ENCODE data around the gene VAMP2.
"Not testable (repeated sequence)": the region's sequence is repeated elsewhere in the genome, so short reads cannot be mapped to it uniquely, and the experiment has no call there.

Gene VAMP2

DNA sequence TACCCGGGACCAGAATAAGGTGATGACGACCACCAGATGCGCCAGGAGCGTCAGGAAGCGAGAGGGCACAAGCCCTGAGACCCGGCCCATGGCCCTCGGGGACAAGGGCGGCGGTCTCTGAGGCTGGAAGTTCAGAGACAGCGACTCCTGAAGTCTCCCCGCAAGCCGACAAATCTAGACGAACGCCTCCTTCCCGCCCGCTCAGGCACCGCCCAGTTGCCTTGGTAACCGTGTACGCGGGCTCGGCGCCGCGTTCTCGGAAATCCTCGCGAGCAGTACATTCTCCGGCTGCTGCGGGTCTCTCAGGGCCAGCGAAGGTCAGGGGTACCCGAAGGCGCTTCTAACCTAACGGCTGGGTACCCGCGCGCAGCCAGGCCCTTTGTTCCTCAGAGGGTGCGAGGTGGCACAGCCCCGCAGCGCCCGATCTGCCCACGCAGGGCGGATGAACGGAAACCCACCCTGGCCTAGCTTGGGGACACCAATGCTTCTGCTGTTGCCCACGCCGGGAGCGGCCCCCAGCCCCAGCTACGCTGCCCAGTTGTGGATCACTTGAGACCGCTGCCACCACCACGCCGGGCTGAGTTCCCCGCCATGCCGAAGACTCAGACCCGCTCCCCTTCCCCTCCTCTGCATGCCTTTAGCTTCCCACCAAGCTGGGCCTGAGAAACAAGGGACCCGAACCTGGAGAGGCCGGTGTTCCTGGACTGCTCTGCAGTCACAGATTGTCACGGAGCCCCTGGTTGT lies 13.6 kb upstream of the VAMP2 start, which contains the start of gene TMEM107:
Gene TMEM107 (minus strand): TSS at position 184 of the 744 bp plus-strand sequence. CDS start 94 bp downstream, at position 90.
- peak; percentile 63 to 69 for DNase-seq (ENCODE audit: low read depth in 2 of 2, low spot score in 1 of 2)

DNA sequence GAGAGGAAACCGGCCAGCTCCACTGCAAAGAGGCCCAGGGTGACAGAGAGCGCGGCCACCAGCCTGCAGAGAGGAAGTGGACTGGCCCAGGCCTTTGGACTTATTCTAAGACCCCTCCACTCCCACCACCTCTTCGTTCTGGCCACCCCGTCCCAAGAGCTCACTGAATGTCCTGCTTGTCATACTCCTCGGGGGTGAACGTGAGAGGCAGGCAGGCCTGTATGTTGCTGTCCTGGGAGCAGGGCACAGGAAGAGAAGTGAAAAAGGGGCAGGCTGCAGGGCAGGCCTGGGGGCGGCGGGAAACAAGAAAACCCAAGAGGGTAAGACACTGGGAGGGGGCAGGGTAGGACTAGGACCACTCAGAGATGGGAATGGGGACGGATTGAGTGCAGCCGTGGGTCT lies 13.0 kb upstream of the VAMP2 start:
- no peak for DNase-seq (ENCODE audit: low read depth in 2 of 2, low spot score in 1 of 2)

DNA sequence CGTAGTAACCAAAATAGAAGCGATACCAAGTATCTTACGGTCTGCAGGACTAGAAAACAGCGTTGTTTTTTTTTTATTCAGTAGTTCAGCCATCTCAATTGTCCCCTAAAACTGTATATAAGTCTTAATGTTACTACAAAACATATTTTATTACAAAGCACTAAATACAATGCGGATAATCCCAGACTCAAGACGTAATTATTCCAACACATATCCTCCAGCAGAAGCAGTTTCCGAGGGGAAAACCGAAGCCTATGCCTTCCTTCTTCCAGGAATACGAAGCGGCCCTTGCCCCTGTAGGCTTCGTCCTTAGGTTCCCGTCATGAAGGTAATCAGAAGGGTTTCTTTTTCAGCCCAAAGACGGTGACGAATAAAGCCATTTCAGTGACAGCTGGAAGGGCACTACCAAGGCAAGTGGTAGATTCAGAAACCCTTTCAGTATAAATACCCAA lies 11.1 kb upstream of the VAMP2 start:
- DNase-seq (ENCODE audit: low read depth in 2 of 2, low spot score in 1 of 2) = no peak

DNA sequence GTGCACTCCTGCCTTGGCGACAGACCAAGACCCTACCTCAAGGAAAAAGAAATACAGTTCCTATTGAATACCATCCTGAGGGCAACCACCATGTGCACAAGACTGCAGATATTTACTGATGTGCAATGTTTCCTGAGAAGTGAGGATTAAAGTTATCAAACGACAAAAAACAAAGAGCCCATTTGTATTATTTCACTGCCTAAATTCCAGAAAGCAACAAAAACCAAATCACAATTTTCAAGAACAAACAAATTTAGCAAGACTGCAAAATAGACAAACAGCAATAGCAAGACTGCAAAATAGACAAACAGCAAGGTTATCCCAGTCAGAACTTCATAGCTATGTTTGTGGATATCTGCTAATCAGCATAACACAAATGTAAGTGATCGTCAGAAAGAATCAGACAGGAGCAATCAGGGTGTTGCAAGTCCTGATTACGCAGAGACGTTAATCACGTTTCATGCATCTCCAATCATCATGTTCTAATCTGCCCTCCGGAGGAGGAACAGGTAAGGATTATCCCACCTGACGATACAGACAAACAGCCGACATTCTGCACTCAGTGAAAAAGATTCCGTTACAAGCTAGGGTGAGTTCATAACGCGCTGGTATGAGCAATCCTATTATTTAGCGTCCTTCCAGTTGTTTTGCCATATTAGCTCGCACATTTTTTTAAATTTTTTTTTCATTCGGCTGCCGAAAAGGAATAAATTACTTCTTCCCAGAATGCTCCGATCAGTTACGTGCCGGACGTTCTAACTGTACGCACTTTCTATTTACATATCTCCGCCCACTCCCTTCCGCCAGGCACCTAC lies 10.5 kb upstream of the VAMP2 start:
- no peak for DNase-seq (ENCODE audit: low read depth in 2 of 2, low spot score in 1 of 2)

DNA sequence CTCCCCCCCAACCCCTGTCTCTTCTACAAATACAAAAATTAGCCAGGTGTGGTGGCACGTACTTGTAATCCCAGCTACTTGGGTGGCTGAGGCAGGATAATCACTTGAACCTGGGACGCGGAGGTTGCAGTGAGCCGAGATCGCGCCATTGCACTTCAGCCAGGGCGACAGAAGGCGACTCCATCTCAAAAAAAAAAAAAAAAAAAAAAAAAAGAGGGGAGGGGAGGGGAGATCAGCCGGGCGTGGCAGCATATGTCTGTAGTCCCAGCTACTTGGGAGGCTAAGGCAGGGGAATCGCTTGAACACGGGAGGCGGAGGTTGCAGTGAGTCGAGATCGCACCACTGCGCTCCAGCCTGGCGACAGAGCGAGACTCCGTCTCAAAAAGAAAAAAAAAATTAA lies 7.4 kb upstream of the VAMP2 start:
- DNase-seq (ENCODE audit: low read depth in 2 of 2, low spot score in 1 of 2) = not testable (repeated sequence)

DNA sequence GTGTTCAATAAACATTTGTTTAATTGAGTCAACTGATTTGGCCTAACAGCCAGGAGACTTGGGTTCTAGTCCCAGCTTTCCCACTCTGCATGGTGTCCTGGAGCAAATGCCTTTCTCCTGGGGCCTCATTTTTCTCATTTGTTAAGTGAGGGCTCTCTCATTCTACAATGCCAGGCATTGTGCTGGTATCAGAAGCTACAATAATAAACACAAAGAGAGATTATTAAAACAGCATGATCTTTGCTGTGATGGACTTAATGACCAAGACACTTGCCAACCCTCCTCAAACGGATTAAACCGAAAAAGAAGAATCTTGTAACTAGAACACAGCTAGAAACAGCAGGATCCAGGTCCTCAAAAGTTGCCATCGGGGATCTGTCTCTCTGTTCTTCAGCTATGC lies 4.8 kb upstream of the VAMP2 start:
- DNase-seq (ENCODE audit: low read depth in 2 of 2, low spot score in 1 of 2) = no peak

DNA sequence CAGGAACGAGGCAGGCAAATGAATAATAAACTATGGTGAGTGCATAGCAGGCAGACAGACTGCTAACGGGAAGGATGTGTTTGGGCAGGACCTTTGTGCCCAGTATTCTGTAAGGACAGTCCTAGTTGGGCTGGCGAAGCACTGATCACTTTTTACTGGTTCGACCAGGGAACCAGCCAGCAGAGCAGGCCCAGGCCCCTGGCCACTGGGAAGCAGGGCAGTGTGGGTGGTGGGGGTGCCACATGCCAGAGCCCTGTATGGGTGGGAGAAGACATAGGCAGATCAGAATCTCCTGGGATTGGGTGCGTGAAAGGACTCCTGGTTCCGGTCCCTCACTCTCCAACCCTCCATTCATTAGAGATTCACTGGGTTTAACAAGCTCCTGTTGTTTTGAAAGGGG lies 4.0 kb upstream of the VAMP2 start:
- DNase-seq (ENCODE audit: low read depth in 2 of 2, low spot score in 1 of 2) = no peak

DNA sequence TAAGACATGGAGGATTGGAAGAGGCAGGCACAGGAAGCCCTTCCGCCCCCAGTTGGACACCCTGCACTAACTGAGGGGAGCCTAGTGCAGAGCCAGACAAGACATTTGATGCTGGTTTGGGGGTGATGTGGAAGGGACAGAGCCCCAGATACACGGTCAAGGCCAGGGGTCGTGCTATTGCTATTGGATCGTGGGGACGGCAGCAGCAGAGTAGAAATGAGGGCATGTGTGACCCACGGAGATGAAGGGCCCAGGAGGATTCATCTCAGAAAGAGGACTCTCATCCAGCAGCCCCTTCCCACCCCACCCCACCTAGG lies 2.0 kb upstream of the VAMP2 start:
- no peak for DNase-seq (ENCODE audit: low read depth in 2 of 2, low spot score in 1 of 2)

DNA sequence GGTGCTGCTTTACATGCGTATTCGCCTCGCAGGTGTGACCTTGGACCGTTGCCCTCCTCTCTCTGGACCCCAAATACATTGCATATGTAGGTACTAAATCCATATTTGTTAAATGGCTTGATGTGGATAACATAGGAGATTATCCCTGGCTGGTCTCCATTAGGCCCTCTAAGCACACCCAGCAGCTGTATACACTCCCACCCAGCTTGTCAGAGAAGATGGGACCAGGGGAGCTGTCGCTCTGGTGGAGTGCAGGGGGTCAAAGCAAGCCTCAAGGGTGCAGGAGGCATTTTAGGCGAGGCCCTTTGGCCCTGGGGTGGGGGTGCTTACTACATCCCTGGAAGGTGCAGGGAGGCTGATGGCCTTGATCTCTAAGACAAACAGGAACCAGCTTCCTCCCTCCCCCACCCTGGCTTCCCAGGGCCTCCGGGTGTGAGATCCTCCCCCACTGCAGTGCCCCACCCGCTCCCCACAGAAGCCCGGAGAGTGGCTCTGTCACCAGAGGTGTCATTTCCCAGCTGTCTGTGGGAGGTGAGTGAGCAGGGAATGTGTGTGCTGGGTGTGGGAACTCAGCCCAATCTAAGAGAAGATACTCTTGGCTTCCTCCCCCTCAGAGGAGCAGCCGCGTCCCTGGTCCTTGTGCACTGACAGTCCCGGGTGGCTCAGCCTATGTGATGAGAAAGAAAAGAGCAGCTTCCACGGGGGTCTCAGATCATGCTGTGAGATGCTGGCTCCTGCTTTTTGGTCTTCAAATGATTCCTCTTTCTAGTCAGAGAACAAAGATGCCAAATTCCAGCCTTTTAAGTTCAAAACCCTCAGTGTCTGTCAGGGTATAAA lies 1.4 kb upstream of the VAMP2 start:
- no peak for DNase-seq (ENCODE audit: low read depth in 2 of 2, low spot score in 1 of 2)

DNA sequence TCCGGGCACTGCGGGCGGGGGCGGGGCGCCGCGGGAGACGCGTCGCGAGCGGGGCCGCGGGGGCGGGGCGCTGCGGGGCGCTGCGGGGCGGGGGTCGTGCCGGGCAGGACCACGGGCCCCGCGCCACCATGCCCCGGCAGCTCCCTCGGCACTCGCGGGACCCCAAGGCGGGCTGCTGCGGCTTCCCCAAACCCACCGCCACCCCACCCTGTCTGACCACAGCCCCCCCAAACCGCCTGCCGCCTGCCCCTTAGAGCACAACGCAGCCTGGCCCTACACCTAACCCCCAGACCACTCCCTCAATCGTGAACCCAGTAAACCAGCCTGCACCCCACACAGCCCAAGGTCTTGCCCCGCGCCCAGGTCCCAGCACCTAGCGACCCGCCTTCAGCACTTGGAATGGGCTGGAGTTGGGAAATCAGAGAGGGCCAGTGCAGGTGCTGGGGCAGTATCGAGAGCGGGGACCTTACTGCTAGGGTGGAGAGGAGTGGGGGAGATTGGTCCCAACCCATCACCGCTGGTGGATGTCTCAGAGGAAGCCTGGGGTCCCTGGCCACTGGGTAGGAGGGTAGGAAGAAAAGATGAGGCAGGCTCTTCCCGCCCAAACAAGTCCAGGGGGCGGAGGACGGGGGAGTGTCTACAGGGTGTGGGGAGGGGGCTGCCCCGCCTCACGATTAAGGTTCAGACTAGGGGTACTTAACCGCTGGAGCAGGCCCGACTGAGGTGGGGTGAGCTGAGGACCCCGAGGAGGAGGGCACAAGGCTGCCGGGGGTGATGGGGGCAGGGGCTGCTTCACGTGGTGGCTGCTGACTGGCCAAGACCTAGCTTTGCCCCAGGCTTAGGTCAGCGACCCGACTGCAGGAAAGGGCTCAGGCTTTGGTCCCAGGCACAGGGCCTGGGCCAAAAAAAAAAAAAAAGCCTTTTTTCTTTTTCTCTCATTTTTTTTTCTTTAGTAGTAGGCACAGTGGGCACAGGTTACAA lies 539 bp upstream of the VAMP2 start:
- DNase-seq (ENCODE audit: low read depth in 2 of 2, low spot score in 1 of 2) = no peak

DNA sequence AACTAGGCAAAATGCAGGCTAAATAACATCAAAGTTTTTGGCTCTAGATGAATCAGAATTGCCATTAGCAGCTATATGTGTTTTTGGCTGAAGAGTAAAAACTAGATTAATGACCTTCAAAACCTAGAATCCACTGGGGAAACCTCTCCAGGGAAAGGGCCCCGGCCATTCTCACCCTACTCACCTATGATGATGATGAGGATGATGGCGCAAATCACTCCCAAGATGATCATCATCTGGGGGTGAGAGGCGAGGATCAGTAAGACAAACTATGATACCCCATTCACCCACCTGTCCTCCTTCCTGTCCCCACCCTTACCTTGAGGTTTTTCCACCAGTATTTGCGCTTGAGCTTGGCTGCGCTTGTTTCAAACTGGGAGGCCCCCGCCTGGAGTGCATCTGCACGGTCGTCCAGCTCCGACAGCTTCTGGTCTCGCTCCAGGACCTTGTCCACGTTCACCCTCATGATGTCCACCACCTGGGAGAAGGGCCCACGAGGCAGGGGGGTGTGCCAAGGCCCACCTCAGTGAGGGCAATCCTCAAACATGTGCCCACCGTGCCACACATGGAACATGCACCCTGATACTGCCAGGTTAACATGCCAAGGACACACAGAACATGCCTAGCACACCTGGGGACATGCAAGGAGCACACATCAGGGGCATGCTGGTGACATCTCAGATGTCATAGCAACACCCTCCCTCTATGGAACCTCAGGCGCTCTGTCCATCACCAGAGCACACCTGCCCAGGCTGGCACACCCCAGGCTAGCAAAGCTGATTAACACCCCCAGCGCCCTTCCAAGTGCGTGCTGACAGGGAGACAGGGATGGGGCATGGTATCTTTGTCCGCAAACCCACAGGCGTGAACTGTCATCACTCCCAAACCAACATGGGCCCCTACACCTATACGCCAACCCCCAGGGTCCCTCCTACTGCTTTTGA lies 1.2 kb downstream of the VAMP2 start:
- no peak for DNase-seq (ENCODE audit: low read depth in 2 of 2, low spot score in 1 of 2)

DNA sequence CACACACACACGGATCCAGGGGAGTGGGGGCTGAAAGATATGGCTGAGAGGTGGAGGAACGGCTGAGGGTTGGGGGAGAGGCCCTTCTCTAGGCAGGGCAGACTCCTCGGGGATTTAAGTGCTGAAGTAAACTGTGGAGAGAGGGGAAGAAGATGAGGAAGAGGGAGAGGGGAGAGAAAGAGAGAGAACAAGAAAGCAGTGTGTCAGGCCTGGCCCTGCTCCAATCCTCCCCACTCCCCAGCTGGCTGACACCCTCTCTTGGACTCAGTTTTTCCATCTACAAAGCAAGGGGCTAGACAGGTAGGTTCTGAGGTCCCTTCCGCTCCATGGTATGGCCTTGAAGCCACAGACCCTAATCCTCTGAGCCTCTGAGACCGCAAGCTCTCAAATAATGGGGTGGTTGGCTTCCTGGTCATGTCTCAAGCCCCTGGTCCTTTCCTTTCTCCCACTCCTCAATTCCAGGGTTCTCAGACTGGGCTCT lies 2.0 kb downstream of the VAMP2 start:
- DNase-seq (ENCODE audit: low read depth in 2 of 2, low spot score in 1 of 2) = no peak

DNA sequence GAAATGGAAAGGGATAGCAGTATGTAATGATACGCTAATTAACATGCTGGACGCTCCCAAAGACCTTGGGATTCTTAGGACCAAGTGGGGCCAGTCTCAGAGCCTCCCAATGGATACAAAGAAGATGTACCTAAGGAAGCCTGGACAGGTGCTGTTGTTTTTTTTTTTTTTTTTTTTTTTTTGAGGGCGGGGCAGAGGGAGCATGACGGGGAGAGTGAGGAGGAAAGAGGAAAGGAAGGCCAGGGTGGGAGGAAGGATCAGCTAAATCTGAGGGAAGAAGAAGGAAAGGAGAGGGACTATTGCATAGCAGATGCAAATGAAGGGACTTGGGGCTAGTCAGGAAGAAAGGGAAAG lies 2.5 kb downstream of the VAMP2 start:
- DNase-seq (ENCODE audit: low read depth in 2 of 2, low spot score in 1 of 2) = no peak

DNA sequence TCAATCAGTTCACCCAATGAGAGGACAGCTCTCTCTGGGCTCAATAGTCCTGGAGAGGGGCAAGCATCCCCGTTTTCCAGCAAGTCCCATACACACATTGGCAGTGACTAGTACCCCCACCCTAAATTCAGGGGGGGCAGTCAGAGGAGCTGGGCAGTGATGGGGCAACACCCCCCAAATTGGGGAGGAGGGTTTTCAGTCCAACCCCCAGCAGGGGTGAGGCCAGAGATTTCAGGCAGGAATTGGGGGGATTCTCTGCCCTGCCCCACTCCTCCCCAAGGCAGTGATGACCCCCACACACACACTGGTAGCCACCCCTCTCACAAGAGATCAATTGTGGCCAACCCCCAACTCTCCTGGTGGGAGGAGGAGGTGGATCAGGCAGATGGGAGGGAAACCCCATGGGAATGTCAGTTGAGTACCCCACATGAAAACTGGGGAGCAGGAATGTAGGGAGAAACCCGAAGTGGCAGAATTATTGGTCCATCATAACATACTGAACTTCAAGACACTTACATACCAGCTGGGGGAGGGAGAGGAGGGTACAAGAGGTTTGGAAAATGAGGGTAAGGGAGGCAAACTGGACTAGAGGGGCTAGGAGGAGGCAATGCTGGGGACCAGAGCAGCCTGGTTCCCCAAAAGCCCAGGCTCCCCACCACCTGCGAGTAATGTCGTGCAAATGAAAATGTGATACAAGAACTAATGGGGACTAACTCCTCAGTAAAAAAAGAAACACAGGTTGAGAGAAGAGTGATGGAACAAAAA lies 3.1 kb downstream of the VAMP2 start:
- DNase-seq (ENCODE audit: low read depth in 2 of 2, low spot score in 1 of 2) = no peak

DNA sequence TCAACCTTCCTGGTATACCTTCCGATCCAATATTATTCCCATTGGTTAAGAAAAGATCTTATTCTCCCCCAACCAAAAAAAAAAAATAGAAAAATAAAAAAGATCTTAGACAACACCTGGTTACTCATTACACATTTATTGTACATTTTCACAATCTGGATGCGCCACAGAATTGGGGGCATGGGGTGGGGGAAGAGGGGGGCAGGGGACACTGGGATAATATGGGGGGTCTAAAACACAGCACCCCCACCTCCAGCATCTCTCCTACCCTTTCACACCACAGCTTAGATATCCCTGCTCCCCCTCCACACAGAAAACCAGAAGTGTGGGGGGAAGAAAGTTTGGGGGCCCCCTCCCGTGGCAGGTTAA lies 3.7 kb downstream of the VAMP2 start:
- no peak for DNase-seq (ENCODE audit: low read depth in 2 of 2, low spot score in 1 of 2)

DNA sequence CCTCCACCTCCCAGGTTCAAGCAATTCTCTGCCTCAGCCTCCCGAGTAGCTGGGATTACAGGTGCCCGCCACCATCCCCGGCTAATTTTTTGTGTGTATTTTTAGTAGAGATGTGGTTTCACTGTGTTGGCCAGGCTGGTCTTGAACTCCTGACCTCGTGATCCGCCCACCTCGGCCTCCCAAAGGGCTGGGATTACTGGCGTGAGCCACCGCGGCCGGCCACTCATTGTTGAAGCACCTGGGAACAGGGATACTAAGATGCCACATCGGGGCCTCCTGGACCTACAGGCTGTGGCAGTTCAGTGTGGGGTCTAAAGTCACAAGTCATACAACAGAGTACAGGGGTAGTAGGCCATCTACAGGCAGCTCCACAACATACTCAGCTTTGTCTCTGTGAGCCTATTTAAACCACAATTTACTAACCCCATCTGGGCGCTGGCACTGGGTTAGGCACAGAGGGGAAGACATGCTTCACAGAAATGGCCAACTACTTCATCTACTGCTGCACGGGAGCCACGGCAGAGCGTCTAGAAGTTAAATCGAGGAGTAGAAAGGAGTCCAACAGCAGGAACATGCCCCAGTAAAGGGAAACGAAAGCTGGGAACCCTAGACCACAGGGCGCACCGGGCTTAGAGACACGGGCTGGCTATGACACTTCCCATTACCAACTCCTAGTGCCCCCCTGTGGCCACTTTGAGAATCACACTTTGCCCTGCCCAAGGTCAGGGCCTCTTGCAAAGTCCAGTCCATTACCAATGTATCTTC lies 4.3 kb downstream of the VAMP2 start:
- DNase-seq (ENCODE audit: low read depth in 2 of 2, low spot score in 1 of 2) = peak; percentile 70 to 78

DNA sequence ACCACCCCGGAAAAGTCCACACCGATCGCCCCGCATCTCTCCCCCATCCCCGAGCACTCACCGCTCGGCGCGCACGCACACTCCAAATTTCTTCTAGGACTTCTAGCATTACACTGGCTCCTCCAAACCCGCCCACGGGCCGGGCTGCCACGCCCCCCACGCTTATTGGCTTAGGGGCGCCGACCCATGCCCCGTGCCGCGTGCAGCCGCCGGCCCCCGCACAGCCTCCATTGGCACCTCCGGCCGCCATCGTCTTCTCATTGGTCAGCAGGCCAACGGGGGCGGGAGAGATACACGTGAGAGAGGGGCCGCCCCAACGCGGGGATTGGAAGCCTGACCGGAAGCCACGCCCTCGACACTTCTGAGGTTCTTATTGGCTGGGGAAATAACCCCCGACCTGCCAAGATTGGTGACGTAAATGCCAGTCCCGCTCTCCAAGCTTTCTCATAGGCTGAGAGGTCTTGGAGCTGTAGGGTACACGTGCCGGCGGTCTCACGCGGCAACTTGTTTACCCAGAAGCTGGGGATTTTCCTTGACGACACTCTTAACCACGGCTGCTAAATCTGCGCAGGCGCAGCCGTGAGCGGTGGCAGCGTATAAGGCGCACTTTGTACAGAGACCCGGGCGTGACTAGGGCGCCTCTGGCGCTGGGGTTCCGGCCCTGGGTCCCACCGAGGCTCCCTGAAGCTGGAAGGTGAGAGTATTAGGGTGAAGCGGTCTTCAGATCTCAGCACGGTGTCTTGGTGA lies 6.3 kb downstream of the VAMP2 start:
- peak; percentile 100 for DNase-seq (ENCODE audit: low read depth in 2 of 2, low spot score in 1 of 2)

DNA sequence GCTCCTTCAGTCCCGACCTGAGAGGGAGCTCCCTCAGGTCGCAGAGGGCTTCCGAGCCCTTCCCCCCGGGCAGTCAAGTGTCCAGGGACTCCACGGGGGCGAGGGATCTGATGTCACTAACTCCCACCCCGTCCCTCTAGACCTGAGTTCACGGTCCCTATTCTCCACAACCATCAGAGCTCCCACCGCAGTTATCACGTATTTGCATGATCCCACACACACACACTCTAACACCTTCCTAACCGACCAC lies 6.8 kb downstream of the VAMP2 start:
- DNase-seq (ENCODE audit: low read depth in 2 of 2, low spot score in 1 of 2) = no peak
